Peyer's patch (tissue), 4 donors: ENCODE measurements around the gene MACC1. TPM values are rescaled to one million over a fixed set of nuclear protein-coding genes. Genes with fewer than 3 reads are reported as not detected.

Experiments
- DNase-seq, 3 donors: peaks; one replicate each; pipeline ENCODE4 v3.0.0-alpha.2; 2017 to 2019
- H3K27ac ChIP-seq, 4 donors: fragments of 200-600 bp; sonication (generic); one replicate each; pipeline ENCODE4 v1.5.1; 2016 to 2019
- H3K27me3 ChIP-seq, 2 donors: fragments of 200-600 bp; sonication (generic); one replicate each; pipeline ENCODE4 v1.5.1; 2019
- H3K36me3 ChIP-seq, 3 donors: fragments of 200-600 bp; sonication (generic); one replicate each; pipeline ENCODE4 v1.5.1; 2016 to 2019
- H3K4me1 ChIP-seq, 4 donors: fragments of 200-600 bp; sonication (generic); one replicate each; pipeline ENCODE4 v1.5.1; 2016 to 2019
- H3K4me3 ChIP-seq, 4 donors: fragments of 200-600 bp; sonication (generic); 1 replicate in 3 of 4; 2 replicates in 1 of 4; pipeline ENCODE4 v1.5.1; 2016 to 2019; ENCODE audit warnings: mild to moderate bottlenecking in 1 of 4
- H3K9me3 ChIP-seq, 4 donors: fragments of 200-600 bp; sonication (generic); one replicate each; pipeline ENCODE4 v1.5.1; 2016 to 2019; ENCODE audit warnings: mild to moderate bottlenecking in 1 of 4
- CTCF ChIP-seq, 6 experiments: fragments of 450-650 bp in 4 of 6; fragments of 200-600 bp in 2 of 6; sonication (generic) in 1 of 6; IDR thresholded peaks; one replicate each; pipeline ENCODE4 v1.5.1; 2017 to 2019; ENCODE audit warnings: antibody characterized with exemption in 6 of 6, mild to moderate bottlenecking in 3 of 6, moderate library complexity in 1 of 6
- POLR2A ChIP-seq, 2 donors: fragments of 450-650 bp; IDR thresholded peaks; one replicate each; pipeline ENCODE4 v1.5.1; 2017; ENCODE audit warnings: antibody characterized with exemption in 2 of 2, mild to moderate bottlenecking in 2 of 2, moderate library complexity in 2 of 2
- total RNA-seq, 4 donors: library from RNA; depleted of rRNA; stranded (reverse); fragments of >200 nt; gene quantifications; one replicate each; pipeline ENCODE4 v1.1.0, GENCODE V29; 2016

MACC1 gene
- total RNA-seq, 4 donors from 2014 or later: 25.6 to 79.4 (median 71.1) TPM

GRCh38 chr7:20107582-20107981, 109.6 kb downstream of the MACC1 start:
- no peak for TF ChIP-seq CTCF (IDR thresholded peaks at IDR 0.05)
- Histone ChIP-seq H3K27me3 (no peaks in the 10 kb centered on the region), H3K4me3 (no peak overlapping the region), H3K9me3 (no peaks in the 10 kb centered on the region), H3K4me1 (peaks cover 0 to 16% (median 0%) of the 10 kb centered on the region in 4 donors), H3K27ac (no peak overlapping the region), H3K36me3 (no peaks in the 10 kb centered on the region)
- DNase-seq: no peak

- TF ChIP-seq POLR2A (IDR thresholded peaks at IDR 0.05): no peak
- no peak for TF ChIP-seq CTCF (IDR thresholded peaks at IDR 0.05)
- no peak for DNase-seq
- no peak overlapping the region for H3K4me3 ChIP-seq
- H3K27ac ChIP-seq: no peak overlapping the region
- no peaks in the 10 kb centered on the region for H3K9me3 ChIP-seq
- no peaks in the 10 kb centered on the region for H3K36me3 ChIP-seq
- H3K4me1 ChIP-seq: peaks cover 0 to 10% (median 0%) of the 10 kb centered on the region in 4 donors
- H3K27me3 ChIP-seq: no peaks in the 10 kb centered on the region
Observed at GRCh38 chr7:20104696-20105095, 112.5 kb downstream of the MACC1 start.

- Histone ChIP-seq H3K27me3 (no peaks in the 10 kb centered on the region), H3K4me3 (no peak overlapping the region), H3K27ac (no peak overlapping the region), H3K9me3 (no peaks in the 10 kb centered on the region), H3K4me1 (peaks cover 0 to 9% (median 0%) of the 10 kb centered on the region in 4 donors), H3K36me3 (no peaks in the 10 kb centered on the region)
- DNase-seq: no peak
- TF ChIP-seq POLR2A (IDR thresholded peaks at IDR 0.05) (no peak), CTCF (IDR thresholded peaks at IDR 0.05) (no peak)
Observed at GRCh38 chr7:20102982-20103381, 114.2 kb downstream of the MACC1 start.

- H3K9me3 ChIP-seq: no peaks in the 10 kb centered on the region
- H3K27ac ChIP-seq: no peak overlapping the region
- H3K27me3 ChIP-seq: no peaks in the 10 kb centered on the region
Observed at GRCh38 chr7:20095862-20096261, 121.3 kb downstream of the MACC1 start.

GRCh38 chr7:20095436-20095835, 121.7 kb downstream of the MACC1 start:
- no peak for TF ChIP-seq POLR2A (IDR thresholded peaks at IDR 0.05)
- no peak for TF ChIP-seq CTCF (IDR thresholded peaks at IDR 0.05)

More at GRCh38 chr7:20095862-20096261, 121.3 kb downstream of the MACC1 start:
- TF ChIP-seq POLR2A (IDR thresholded peaks at IDR 0.05) (no peak), CTCF (IDR thresholded peaks at IDR 0.05) (no peak)
- H3K4me3 ChIP-seq: no peak overlapping the region
- no peak for DNase-seq
- H3K4me1 ChIP-seq: no peaks in the 10 kb centered on the region
- H3K36me3 ChIP-seq: no peaks in the 10 kb centered on the region

GRCh38 chr7:20089431-20089830, 127.8 kb downstream of the MACC1 start:
- Histone ChIP-seq H3K27me3 (no peaks in the 10 kb centered on the region), H3K9me3 (no peaks in the 10 kb centered on the region), H3K4me3 (no peak overlapping the region), H3K36me3 (no peaks in the 10 kb centered on the region), H3K4me1 (no peaks in the 10 kb centered on the region), H3K27ac (no peak overlapping the region)
- TF ChIP-seq CTCF (IDR thresholded peaks at IDR 0.05) (no peak), POLR2A (IDR thresholded peaks at IDR 0.05) (no peak)
- no peak for DNase-seq

More at GRCh38 chr7:20095436-20095835, 121.7 kb downstream of the MACC1 start:
- Histone ChIP-seq H3K27me3 (no peaks in the 10 kb centered on the region), H3K36me3 (no peaks in the 10 kb centered on the region), H3K27ac (no peak overlapping the region), H3K4me3 (no peak overlapping the region), H3K9me3 (no peaks in the 10 kb centered on the region), H3K4me1 (no peaks in the 10 kb centered on the region)
- no peak for DNase-seq
